RWPE1 (cell line): ENCODE measurements around the gene MTUS2.

Experiments
- CTCF ChIA-PET: fragments of 350-600 bp; sonication (Branson Sonifier 250); formaldehyde crosslinking; extraction: SDS; loops from one replicate; lab custom pipeline; 2021; lab: Yijun Ruan, JAX
- POLR2A ChIA-PET: fragments of 400-600 bp; formaldehyde crosslinking; extraction: SDS; loops from one replicate; lab custom pipeline; 2020; ENCODE audit warnings: antibody characterized with exemption; ENCODE audit not compliant: low non-redundant PET; lab: Yijun Ruan, JAX
- DNase-seq: peaks from one replicate; pipeline ENCODE4 v3.0.0; 2012; ENCODE audit warnings: low spot score
- H3K27ac ChIP-seq: fragments of 450-650 bp; 2 replicates; pipeline ENCODE4 v1.5.1; 2017
- TF ChIP-seq, protein P1 (sequence below): fragments of 450-650 bp; conservative IDR thresholded peaks from 2 replicates; pipeline ENCODE4 v1.5.1; 2017; ENCODE audit warnings: low read depth, mild to moderate bottlenecking

Gene MTUS2

GRCh38 chr13:28864544-28864943 lies 44.4 kb downstream of the MTUS2 start:
- no peak for DNase-seq
- POLR2A ChIA-PET, result no interaction called here
- CTCF ChIA-PET, result interaction anchor here (0.7 kb wide), 1 partner anchor 8 kb away, joined by 3 read pairs; no protein-coding TSS in a partner anchor
- TF ChIP-seq, protein P1, sequence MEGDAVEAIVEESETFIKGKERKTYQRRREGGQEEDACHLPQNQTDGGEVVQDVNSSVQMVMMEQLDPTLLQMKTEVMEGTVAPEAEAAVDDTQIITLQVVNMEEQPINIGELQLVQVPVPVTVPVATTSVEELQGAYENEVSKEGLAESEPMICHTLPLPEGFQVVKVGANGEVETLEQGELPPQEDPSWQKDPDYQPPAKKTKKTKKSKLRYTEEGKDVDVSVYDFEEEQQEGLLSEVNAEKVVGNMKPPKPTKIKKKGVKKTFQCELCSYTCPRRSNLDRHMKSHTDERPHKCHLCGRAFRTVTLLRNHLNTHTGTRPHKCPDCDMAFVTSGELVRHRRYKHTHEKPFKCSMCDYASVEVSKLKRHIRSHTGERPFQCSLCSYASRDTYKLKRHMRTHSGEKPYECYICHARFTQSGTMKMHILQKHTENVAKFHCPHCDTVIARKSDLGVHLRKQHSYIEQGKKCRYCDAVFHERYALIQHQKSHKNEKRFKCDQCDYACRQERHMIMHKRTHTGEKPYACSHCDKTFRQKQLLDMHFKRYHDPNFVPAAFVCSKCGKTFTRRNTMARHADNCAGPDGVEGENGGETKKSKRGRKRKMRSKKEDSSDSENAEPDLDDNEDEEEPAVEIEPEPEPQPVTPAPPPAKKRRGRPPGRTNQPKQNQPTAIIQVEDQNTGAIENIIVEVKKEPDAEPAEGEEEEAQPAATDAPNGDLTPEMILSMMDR, result no peak
- no peak overlapping the region for H3K27ac ChIP-seq

- POLR2A ChIA-PET, result no interaction called here
- no peak overlapping the region for H3K27ac ChIP-seq
- DNase-seq, result no peak
- TF ChIP-seq, protein P1, result no peak
- CTCF ChIA-PET, result interaction anchor here (0.7 kb wide), 1 partner anchor 9 kb away, joined by 3 read pairs; no protein-coding TSS in a partner anchor
Measured at GRCh38 chr13:28865149-28865744, 45.1 kb downstream of the MTUS2 start.

DNA sequence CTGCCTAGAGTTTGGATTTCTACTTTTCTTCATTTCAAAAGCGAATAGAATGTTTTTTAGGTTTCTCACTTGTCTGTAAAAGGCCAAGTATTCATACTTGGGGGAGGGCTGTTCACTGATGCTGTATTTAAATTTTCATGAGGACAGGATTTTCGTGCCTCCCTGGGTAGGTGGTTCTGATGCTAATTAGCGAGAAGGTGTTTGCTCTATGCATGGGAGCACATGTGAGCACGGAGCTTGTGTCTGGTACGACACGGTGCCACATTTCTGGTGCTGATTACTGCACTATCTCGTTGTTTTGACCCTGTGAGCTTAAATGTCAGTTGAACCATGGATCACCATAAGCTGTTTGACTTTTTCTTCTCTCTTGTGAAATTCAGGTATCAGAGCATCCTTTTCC lies 45.8 kb downstream of the MTUS2 start:
- no peak overlapping the region for H3K27ac ChIP-seq
- TF ChIP-seq, protein P1, result no peak
- POLR2A ChIA-PET, result no interaction called here
- no peak for DNase-seq
- CTCF ChIA-PET, result no interaction called here

- ChIA-PET CTCF (no interaction called here), POLR2A (no interaction called here)
- no peak for DNase-seq
- TF ChIP-seq, protein P1, result no peak
- H3K27ac ChIP-seq, result no peak overlapping the region
Measured at GRCh38 chr13:28866932-28867331, 46.8 kb downstream of the MTUS2 start.

- POLR2A ChIA-PET, result no interaction called here
Measured at GRCh38 chr13:28867564-28867963, 47.4 kb downstream of the MTUS2 start.

DNA sequence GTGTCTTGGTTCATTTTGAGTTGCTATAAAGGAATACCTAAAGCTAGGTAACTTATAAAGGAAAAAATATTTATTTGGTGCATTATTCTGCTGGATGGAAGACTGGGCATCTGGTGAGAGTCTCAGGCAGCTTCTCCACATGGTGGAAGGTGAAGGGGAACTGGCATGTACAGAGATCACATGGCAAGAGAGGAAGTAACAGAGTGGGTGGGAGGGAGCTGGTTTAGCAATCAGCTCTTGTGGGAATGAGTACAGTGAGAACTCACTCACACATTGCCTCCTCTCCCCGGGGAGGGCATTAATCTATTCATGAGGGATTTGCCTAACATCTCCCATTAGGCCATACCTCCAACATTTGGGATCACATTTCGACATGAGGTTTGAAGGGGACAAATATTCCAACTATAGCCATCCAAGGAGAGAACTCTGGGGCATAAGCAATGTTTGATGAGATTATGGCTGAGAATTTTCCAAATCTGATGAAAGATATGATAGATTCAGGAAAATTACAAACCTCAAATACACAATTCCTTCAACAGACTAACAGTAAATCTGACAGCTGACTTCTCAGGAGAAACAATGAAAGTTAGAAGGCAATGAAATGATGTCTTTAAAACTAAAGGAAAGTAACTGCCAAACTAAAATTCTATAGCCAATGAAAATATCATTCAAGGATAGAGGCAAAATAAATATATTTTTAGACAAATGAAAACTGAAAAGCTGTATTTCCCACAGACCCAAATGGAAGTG lies 52.5 kb downstream of the MTUS2 start:
- CTCF ChIA-PET, result no interaction called here
- POLR2A ChIA-PET, result no interaction called here
- DNase-seq, result no peak
- no peak overlapping the region for H3K27ac ChIP-seq
- TF ChIP-seq, protein P1, result no peak

More at GRCh38 chr13:28867564-28867963, 47.4 kb downstream of the MTUS2 start:
- H3K27ac ChIP-seq, result no peak overlapping the region
- TF ChIP-seq, protein P1, result no peak
- no peak for DNase-seq
- CTCF ChIA-PET, result no interaction called here
